Mucosa of stomach (tissue), 1 donor: ENCODE data around the gene SPATA25.
A peak's percentile ranks its signal among the peaks of the same experiment; 100 is the strongest.
"Not testable (repeated sequence)": the region's sequence is repeated elsewhere in the genome, so short reads cannot be mapped to it uniquely, and the experiment has no call there.

ENCODE experiments used
- H3K27me3 ChIP-seq: one replicate; pipeline ENCODE4 v1.7.0; 2013; ENCODE audit warnings: mild to moderate bottlenecking, low read length; ENCODE audit not compliant: control insufficient read depth, insufficient read depth
- H3K36me3 ChIP-seq: one replicate; pipeline ENCODE4 v1.7.0; 2013; ENCODE audit warnings: low read length; ENCODE audit not compliant: control insufficient read depth, insufficient read depth
- H3K4me1 ChIP-seq: one replicate; pipeline ENCODE4 v1.7.0; 2013; ENCODE audit warnings: mild to moderate bottlenecking, low read length; ENCODE audit not compliant: control insufficient read depth, insufficient read depth
- H3K4me3 ChIP-seq: one replicate; pipeline ENCODE4 v1.7.0; 2013; ENCODE audit warnings: low read length
- H3K9ac ChIP-seq: one replicate; pipeline ENCODE4 v1.7.0; 2013; ENCODE audit warnings: mild to moderate bottlenecking, low read length, moderate library complexity
- H3K9me3 ChIP-seq: one replicate; pipeline ENCODE4 v1.7.0; 2013; ENCODE audit warnings: mild to moderate bottlenecking, low read length, moderate library complexity; ENCODE audit not compliant: control insufficient read depth
- donor health status: Pancreatic carcinoma.

Gene SPATA25

DNA sequence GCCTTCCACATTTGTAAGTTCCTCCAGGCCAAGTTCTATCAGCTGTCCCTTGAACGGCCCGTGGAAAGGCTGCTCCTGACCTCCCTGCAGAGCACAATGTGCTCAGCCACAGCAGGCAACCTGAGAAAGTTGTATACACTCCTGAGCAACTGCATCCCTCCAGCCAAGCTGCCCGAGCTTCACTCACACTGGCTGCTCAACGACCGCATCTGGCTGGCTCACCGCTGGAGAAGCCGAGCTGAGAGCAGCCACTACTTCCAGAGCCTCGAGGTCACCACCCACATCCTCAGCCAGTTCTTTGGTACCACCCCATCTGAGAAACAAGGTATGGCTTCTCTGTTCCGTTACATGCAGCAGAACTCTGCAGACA is 4.3 kb downstream of the SPATA25 start:
- Histone ChIP-seq H3K9me3 (no peaks in the 10 kb centered on the region), H3K4me1 (no peaks in the 10 kb centered on the region), H3K27me3 (no peaks in the 10 kb centered on the region), H3K4me3 (no peak overlapping the region), H3K9ac (no peak overlapping the region), H3K36me3 (peaks cover 9% of the 10 kb centered on the region)

DNA sequence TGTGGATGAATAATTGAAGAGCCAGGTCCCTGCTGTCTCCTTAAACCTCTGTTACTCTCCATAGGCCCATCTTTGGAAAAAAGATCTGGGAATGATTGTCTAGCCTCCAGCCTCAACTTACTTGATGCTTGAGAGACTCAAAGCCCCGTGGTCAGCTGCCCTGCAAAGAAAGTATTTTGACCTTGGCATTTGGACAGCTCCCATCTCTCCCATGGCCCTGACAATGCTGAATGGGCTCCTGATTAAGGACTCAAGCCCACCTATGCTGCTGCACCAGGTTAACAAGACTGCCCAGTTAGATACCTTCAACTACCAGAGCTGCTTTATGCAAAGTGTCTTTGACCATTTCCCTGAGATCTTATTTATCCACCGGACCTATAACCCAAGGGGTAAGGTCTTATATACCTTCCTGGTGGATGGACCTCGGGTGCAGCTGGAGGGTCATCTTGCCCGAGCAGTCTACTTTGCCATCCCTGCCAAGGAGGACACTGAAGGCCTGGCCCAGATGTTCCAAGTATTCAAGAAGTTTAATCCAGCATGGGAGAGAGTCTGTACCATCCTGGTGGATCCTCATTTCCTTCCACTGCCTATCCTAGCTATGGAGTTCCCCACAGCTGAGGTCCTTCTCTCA is 4.8 kb downstream of the SPATA25 start:
- Histone ChIP-seq H3K36me3 (peaks cover 12% of the 10 kb centered on the region), H3K9me3 (no peaks in the 10 kb centered on the region), H3K4me3 (no peak overlapping the region), H3K9ac (no peak overlapping the region), H3K27me3 (no peaks in the 10 kb centered on the region), H3K4me1 (no peaks in the 10 kb centered on the region)

DNA sequence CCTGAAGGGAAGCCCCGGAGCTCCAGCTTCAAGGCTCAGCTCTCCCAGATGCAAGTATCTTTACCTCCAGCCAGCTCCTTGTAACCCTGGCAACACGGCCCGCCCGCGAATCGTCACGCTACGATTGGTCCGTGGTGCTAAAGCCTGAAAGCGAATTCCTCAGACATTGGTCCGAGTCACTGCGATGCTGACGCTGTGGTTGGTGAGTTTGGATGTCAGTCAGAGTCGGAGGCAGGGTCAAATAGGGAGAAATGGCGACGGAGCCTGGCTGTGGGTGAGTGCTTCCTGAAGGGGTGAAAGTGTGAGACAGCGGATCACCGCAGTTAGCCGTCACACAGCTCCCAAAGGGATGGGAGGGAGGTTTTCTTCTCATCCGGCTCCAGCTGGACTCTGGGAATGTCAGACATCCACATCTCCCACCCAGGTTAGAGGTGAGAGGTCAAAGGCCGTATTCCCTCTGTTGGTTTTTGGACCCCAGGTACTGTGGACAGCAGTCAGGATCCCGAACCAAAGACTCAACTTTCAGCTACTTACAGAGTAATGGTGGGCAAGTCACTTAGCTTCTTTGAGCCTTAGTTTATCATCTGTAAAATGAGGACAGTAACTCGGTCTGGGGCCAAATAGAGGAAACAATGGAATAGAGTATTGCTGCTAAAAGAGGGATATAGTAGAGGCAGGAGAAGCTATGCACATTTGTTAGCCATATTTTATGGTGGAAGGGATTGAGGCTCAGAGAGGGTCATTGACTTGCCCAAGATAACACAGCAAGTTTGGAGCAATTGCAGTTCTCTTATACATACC is 6.2 kb downstream of the SPATA25 start, which contains the start of gene ZSWIM1:
Gene ZSWIM1, plus strand, starts transcription at position 240 of the 801 bp plus-strand sequence. CDS start 1,366 bp downstream, outside the sequence.
- Histone ChIP-seq H3K27me3 (no peaks in the 10 kb centered on the region), H3K4me1 (no peaks in the 10 kb centered on the region), H3K4me3 (peak within 1 kb of the TSS; percentile 89), H3K36me3 (peaks cover 16% of the 10 kb centered on the region), H3K9ac (peak within 1 kb of the TSS; percentile 92), H3K9me3 (no peaks in the 10 kb centered on the region)

DNA sequence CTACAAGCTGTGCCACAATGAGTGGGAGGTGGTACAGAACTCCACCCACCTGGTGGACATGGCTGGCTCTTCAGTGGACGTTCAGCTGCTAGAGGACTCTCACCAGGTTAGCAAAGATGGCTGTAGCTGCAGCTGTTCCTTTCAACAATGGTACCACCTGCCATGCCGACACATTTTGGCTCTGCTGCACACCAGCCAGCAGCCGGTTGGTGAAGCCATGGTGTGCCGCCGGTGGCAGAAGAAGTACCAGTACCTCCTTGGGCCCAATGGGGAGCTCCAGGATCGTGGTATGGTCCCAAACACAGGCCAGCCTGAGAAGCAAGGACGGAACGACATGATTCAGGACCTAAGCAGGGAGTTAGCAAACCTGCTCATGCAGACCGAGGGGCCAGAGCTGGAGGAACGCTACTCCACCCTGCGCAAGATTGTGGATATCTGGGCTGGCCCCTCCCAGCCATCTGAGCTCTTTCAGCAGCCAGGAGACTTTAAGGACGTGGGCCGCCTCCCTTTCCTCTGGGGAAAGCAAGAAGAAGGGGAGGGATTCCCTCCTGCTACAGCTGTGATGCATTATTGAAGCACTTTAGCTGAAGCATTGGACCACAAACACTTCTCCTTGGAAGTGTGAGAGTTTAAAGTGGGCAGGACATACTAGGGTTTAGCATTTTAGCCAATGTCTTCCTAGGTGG is 9.2 kb downstream of the SPATA25 start:
- no peak overlapping the region for H3K4me3 ChIP-seq
- H3K36me3 ChIP-seq, result peaks cover 13% of the 10 kb centered on the region
- no peaks in the 10 kb centered on the region for H3K27me3 ChIP-seq
- H3K9me3 ChIP-seq, result no peaks in the 10 kb centered on the region
- H3K4me1 ChIP-seq, result no peaks in the 10 kb centered on the region
- no peak overlapping the region for H3K9ac ChIP-seq

DNA sequence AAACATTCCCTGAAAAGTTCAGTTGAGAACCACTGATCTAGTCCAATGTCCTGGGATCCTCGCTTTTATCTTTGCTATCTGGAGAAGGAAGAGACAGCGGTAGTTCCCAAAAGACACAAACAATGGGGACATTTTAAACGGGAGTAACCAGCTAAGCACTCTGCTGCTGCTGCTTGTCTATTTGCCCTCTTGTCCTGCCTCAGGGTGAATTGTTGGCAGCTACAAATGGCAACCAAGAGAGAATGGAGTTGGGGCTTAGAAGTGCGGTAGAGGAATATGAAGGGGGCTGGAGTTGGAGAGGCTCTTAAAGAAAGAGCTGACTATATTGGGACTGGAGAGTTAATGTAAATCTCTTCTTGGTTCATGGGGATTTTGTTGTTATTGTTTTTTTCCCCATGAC is 12.8 kb downstream of the SPATA25 start:
- Histone ChIP-seq H3K4me1 (no peaks in the 10 kb centered on the region), H3K27me3 (no peaks in the 10 kb centered on the region), H3K36me3 (peaks cover 9% of the 10 kb centered on the region), H3K9me3 (no peaks in the 10 kb centered on the region), H3K9ac (no peak overlapping the region), H3K4me3 (no peak overlapping the region)

DNA sequence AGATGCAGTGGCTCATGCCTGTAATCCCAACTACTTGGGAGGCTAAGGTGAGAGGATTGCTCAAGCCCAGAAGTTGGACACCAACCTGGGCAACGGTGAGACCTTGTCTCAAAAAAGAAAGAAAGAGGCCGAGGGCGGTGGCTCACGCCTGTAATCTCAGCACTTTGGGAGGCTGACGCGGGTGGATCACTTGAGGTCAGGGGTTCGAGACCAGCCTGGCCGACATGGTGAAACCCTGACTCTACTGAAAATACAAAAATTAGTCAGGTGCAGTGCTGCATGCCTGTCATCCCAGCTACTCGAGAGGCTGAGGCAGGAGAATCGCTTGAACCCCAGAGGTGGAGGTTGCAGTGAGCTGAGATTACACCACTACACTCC is 13.3 kb downstream of the SPATA25 start:
- not testable (repeated sequence) for H3K4me1 ChIP-seq, H3K36me3 ChIP-seq, H3K27me3 ChIP-seq, H3K4me3 ChIP-seq, H3K9me3 ChIP-seq, H3K9ac ChIP-seq

DNA sequence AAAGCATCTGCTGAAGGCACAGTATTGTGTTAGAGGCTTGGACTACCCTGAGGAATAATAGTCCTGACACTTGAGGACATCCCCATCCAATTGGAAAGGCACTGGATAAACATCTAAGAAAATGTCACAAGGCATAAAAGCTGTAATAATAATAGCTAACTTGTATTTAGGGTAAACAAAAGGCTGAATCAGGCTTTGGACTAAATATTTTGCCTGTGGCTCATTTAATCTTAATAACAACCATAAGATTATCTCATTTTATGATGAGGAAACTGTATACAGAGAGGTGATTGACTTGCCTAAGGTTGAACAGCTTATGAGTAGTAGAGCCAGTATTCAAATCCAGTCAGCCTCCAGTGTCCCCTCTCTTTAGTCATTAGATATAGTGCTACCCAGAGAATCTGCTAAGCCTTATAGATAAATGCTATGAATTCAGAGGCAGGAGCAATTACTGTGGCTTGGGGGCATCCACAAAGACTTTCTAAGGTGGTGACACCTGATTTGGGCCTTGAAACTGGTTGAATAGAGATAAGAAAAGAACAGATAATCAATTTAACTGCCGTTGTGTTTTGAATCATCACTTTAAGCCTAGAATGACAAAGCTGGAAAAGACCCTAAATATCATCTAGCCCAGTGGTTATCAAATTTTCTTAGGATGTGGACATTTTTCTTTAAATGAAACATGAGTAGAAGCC is 13.9 kb downstream of the SPATA25 start:
- Histone ChIP-seq H3K9me3 (no peaks in the 10 kb centered on the region), H3K9ac (no peak overlapping the region), H3K27me3 (no peaks in the 10 kb centered on the region), H3K36me3 (peaks cover 9% of the 10 kb centered on the region), H3K4me3 (no peak overlapping the region), H3K4me1 (no peaks in the 10 kb centered on the region)

DNA sequence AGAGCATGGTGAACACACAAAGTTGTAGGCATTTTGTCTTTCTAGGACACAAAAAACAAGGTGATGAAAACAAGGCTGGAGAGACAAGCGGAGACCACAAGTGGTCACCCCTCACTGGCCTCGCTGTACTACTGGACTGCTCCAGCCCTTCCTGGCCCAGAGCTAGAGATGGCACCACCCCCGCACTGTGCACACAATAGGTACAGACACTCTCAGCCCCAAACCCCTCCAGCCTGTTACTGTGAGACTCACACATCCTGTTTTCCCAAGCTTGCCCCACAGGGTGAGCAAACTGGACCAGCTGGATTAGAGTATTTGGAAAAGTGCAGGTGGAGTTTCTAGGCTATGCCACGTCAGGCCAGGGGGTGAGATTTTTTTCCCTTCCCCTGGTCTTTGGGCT is 14.8 kb downstream of the SPATA25 start:
- H3K9me3 ChIP-seq, result no peaks in the 10 kb centered on the region
- peaks cover under 1% of the 10 kb centered on the region for H3K4me1 ChIP-seq
- H3K27me3 ChIP-seq, result no peaks in the 10 kb centered on the region
- H3K36me3 ChIP-seq, result peaks cover 5% of the 10 kb centered on the region
- H3K4me3 ChIP-seq, result no peak overlapping the region
- no peak overlapping the region for H3K9ac ChIP-seq

DNA sequence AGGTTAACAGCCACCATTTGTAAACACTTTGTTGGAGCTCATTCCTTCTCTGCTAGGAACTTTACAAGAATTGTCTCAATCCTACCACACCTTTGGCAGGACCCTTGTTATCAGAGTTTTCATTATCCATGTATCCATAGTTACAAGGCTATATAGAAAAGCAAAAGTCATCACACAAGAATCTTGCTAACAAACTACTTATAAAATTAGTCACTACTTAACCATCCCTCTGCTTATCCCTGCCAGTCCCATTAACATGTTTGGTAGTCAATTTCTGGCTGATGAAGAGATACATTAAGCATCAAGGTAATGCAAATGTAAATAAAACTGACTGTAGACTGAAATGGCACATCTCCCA is 19.6 kb downstream of the SPATA25 start:
- Histone ChIP-seq H3K9ac (no peak overlapping the region), H3K9me3 (no peaks in the 10 kb centered on the region), H3K27me3 (no peaks in the 10 kb centered on the region), H3K36me3 (no peaks in the 10 kb centered on the region), H3K4me1 (peaks cover 5% of the 10 kb centered on the region), H3K4me3 (no peak overlapping the region)

DNA sequence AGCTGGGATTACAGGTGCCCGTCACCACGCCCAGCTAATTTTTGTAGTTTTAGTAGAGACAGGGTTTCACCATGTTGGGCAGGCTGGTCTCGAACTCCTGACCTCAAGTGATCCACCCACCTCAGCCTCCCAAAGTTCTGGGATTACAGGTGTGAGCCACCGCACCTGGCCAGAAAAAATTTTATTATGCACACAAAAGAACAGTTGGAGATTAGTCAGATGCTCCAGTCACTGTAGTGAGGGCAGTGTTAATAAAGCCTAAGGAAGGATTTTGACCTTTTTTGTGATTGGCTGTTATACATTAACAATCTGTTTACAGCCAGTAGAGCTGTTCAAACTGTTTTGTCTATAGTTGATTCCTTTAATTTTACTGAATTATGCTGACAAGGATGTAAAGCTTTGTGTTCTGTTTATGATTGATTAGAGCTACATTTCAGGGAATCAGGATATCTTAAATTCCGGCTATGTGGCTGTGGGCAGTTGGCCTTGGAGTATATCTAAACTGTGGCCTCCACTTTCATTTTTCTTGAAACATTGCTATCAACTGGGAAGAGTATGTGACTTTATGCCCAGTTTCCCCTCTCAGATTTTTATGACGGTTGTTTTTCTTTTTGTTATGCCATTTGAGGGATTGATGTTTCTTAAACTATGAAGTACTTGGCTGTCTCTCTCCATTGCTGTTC is 20.1 kb downstream of the SPATA25 start:
- Histone ChIP-seq H3K4me1 (peaks cover 5% of the 10 kb centered on the region), H3K27me3 (no peaks in the 10 kb centered on the region), H3K36me3 (no peaks in the 10 kb centered on the region), H3K9me3 (no peaks in the 10 kb centered on the region), H3K9ac (no peak overlapping the region), H3K4me3 (no peak overlapping the region)

DNA sequence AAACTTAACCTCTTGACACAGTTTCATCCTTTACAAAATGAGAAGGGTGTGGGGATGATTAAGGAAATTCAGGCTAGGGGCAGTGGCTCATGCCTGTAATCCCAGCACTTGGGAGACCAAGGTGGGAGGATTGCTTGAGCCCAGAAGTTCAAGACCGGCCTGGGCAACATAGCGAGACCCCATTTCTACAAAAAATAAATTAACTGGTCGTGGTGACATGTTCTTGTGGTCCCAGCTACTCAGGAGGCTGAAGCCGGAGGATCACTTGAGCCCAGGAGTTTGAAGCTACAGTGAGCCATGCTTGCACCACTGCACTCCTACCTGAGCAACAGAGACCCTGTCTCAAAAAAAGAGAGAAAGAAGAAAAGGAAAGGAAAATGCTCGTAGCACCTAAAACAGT is 21.0 kb downstream of the SPATA25 start:
- Histone ChIP-seq H3K9me3 (no peaks in the 10 kb centered on the region), H3K9ac (no peak overlapping the region), H3K4me3 (no peak overlapping the region), H3K4me1 (peaks cover 8% of the 10 kb centered on the region), H3K36me3 (no peaks in the 10 kb centered on the region), H3K27me3 (no peaks in the 10 kb centered on the region)
